ENCODE results near the gene TPRG1L. TPM values are rescaled to one million over a fixed set of nuclear protein-coding genes. Genes with fewer than 3 reads are reported as not detected.

TPRG1L gene
- total and polyA plus RNA-seq, 10 donors = 19.9 to 45.9 (median 31.5) TPM

DNA sequence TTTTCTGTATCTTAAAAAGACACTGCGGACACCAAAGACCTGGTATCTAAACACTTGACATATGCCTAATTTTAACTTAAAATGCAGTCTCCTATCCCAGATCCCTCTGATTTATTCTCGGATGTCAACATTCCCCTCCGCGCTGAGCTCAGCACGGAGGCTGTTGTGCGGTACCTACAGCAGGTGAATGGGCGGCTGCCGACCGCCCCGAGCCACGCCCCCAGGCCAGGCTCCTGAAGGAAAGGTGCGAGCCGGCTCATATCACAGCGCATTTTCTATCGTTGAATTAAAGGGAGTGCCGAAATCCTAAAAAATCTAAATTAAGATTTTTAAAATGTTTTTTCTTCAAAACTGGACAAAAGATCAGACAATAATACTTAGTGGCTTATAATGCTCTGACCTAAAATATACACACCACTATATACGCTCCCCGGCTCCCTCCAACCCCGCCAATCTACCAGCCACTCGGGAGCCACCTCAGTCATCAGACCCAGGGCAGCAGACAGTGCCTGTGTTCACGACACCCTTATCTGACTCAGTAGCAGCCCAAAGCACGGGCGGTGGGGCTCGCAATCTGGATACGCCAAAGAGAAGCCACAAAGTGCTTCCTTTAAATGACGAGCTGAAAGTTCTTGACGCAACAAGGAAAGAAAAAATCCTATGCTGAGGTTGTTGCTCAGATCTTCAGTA lies 21.0 kb downstream of the TPRG1L start:
- no peak overlapping the region for H3K4me3 ChIP-seq
- H3K27me3 ChIP-seq (replicated peaks in 1 of 7) = peaks cover 0 to 8% (median 7%) of the 10 kb centered on the region in 7 donors
- H3K36me3 ChIP-seq = peaks cover 0 to 66% (median 37%) of the 10 kb centered on the region in 6 donors
- H3K4me1 ChIP-seq = peaks cover 12 to 38% (median 27%) of the 10 kb centered on the region in 6 donors
- TF ChIP-seq POLR2AphosphoS5 (IDR thresholded peaks at IDR 0.05) (no peak), POLR2A (IDR thresholded peaks at IDR 0.05) (no peak)
- 91 to 96% (median 93%) methylated on average over 27 of the region's 27 CpGs for WGBS, 5 donors
- no peaks in the 10 kb centered on the region for H3K9me3 ChIP-seq
- H3K27ac ChIP-seq = no peak overlapping the region
- DNase-seq = peak; percentile 55
- intact Hi-C loops (cut with DNase I; ENCODE audit: low total_unique reads) = no loop called here

DNA sequence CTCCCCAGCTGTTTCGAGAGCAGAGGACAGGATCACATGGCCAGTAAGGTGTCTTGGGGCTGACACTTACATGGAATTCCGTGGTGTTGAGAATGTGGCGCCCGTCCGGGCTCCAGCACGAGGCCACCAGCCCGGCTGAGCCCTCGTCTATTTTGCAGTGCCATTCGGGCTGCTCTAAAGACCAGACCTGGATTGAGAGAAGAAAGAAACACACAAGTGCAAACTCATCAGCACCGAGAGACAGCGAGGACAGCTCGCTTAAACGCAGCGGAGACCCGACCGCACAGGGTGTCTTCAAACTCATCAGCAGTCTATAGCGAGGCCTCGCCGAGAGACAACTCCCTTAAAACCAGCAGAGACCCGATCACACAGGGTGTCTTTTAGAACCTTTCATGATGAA lies 21.8 kb downstream of the TPRG1L start:
- TF ChIP-seq, protein P1, sequence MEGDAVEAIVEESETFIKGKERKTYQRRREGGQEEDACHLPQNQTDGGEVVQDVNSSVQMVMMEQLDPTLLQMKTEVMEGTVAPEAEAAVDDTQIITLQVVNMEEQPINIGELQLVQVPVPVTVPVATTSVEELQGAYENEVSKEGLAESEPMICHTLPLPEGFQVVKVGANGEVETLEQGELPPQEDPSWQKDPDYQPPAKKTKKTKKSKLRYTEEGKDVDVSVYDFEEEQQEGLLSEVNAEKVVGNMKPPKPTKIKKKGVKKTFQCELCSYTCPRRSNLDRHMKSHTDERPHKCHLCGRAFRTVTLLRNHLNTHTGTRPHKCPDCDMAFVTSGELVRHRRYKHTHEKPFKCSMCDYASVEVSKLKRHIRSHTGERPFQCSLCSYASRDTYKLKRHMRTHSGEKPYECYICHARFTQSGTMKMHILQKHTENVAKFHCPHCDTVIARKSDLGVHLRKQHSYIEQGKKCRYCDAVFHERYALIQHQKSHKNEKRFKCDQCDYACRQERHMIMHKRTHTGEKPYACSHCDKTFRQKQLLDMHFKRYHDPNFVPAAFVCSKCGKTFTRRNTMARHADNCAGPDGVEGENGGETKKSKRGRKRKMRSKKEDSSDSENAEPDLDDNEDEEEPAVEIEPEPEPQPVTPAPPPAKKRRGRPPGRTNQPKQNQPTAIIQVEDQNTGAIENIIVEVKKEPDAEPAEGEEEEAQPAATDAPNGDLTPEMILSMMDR (IDR thresholded peaks at IDR 0.05 in 8 of 11, conservative IDR thresholded peaks at IDR 0.05 in 3 of 11) = no peak
- no peak for TF ChIP-seq POLR2AphosphoS5 (IDR thresholded peaks at IDR 0.05)
- TF ChIP-seq POLR2A (IDR thresholded peaks at IDR 0.05) = no peak
- WGBS, 5 donors = 94 to 98% (median 95%) methylated on average over 20 of the region's 20 CpGs
- no peaks in the 10 kb centered on the region for H3K9me3 ChIP-seq
- DNase-seq = peak; percentile 39
- H3K4me1 ChIP-seq = peaks cover 19 to 45% (median 35%) of the 10 kb centered on the region in 6 donors
- no peak overlapping the region for H3K4me3 ChIP-seq
- intact Hi-C loops (cut with DNase I; ENCODE audit: low total_unique reads) = no loop called here
- peaks cover 8 to 16% (median 15%) of the 10 kb centered on the region in 7 donors for H3K27me3 ChIP-seq (replicated peaks in 1 of 7)
- H3K27ac ChIP-seq = no peak overlapping the region
- peaks cover 0 to 58% (median 35%) of the 10 kb centered on the region in 6 donors for H3K36me3 ChIP-seq

DNA sequence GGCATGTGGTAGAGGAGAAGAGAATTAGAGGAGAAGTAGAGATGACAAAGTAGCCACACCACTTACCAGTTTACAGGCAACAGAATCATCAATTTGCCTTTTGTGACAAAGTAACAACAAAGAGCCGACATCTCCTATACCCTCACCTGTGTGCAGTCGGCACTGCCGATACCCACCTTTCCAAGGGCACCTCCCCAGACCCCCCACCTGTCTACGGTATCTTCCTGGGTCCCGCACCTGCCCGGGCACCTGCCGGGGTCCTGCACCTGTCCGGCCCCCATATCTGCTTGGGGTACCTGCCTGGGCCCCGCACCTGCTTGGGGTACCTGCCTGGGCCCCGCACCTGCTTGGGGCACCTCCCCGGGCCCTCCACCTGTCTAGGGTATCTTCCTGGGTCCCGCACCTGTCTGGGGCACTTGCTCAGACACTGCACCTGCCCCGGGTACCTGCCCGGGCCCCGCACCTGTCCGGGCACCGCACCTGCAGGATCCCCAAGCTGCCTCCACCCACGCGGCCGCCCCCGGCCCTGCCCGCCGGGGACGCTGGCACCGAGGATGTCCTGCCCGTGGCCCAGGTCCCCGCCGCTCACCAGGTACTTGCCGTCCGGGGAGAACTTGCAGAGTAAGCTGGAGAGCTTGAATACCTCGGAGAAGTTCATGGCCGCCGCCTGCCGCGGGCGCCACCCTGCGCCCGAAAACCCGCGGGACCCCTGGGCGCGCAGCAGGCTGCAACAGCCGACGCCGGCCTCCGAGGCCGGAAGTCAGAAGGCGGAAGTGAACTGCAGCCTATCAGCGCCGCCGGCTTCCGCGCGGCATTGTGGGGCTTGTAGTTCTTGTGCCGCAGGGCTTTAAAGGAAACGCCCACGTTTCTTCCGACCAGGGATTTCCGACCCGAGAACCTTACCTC lies 24.8 kb downstream of the TPRG1L start, which contains the start of gene WRAP73:
Gene WRAP73 (minus strand): TSS at position 762 of the 906 bp plus-strand sequence. CDS start 104 bp downstream, at position 658.
- peaks cover 0 to 34% (median 27%) of the 10 kb centered on the region in 6 donors for H3K36me3 ChIP-seq
- H3K27me3 ChIP-seq (replicated peaks in 1 of 7) = peaks cover 10 to 46% (median 42%) of the 10 kb centered on the region in 7 donors
- H3K4me3 ChIP-seq = peak within 1 kb of the TSS; percentile 78 to 98 (median 94)
- TF ChIP-seq, protein P1 (IDR thresholded peaks at IDR 0.05 in 8 of 11, conservative IDR thresholded peaks at IDR 0.05 in 3 of 11) = peak in 6 of 11 experiments; percentile 18 to 53 (median 34)
- TF ChIP-seq POLR2AphosphoS5 (IDR thresholded peaks at IDR 0.05) (peak; percentile 94 to 96 (median 96)), POLR2A (IDR thresholded peaks at IDR 0.05) (peak in 1 of 3 donors; percentile 80)
- H3K9me3 ChIP-seq = no peaks in the 10 kb centered on the region
- peaks cover 25 to 64% (median 50%) of the 10 kb centered on the region in 6 donors for H3K4me1 ChIP-seq
- peak; percentile 95 for DNase-seq
- peak within 1 kb of the TSS in 7 of 8 donors; percentile 29 to 83 (median 65) for H3K27ac ChIP-seq
- intact Hi-C loops (cut with DNase I; ENCODE audit: low total_unique reads) = no loop called here
- 3 to 5% (median 4%) methylated on average over 52 to 60 of the region's 60 CpGs for WGBS, 5 donors

DNA sequence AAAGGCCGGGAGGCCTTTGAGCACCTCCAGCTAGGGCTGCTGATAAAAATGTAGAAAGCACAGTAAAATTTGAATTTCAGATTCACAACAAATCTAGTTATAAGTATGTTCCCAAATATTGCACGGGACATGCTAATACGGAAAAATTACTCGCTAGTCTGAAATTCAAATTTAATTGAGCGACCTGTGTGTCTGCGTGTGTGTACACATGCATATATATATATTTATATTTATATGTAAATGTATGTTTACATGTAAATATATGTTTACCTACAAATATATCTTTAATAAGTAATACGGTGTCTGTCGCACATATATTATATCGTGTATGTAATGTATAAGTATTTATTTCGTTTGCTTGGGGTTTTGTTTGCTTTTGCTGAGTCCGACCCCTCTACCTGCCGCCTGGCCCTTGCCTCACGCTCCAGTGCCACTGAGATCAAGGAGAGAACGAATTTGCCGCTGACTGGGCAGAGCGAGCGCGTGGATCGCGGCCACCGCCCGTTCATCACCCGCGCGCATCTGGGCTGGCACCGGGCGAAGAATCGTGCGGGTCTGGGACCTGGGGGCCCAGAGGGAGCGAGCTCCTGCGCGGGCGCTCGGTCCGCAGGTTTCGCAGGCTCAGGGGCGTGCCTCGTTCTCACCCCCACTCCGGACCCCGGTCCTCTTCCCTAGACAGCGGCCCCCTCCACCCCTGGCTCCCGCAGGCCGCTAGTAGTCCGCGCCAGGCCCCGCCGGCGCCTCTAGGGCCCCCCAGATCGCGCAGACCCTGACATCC lies 25.6 kb downstream of the TPRG1L start:
- Histone ChIP-seq H3K4me1 (peaks cover 25 to 64% (median 50%) of the 10 kb centered on the region in 6 donors), H3K27me3 (replicated peaks in 1 of 7) (peaks cover 10 to 54% (median 48%) of the 10 kb centered on the region in 7 donors), H3K27ac (peak overlapping the region in 1 of 8 donors; percentile 83), H3K9me3 (no peaks in the 10 kb centered on the region), H3K4me3 (peak overlapping the region; percentile 78 to 98 (median 94)), H3K36me3 (peaks cover 0 to 26% (median 20%) of the 10 kb centered on the region in 6 donors)
- WGBS, 5 donors = 7 to 19% (median 11%) methylated on average over 21 to 50 of the region's 50 CpGs
- TF ChIP-seq POLR2AphosphoS5 (IDR thresholded peaks at IDR 0.05) = peak; percentile 49 to 77 (median 50)
- TF ChIP-seq, protein P1 (IDR thresholded peaks at IDR 0.05 in 8 of 11, conservative IDR thresholded peaks at IDR 0.05 in 3 of 11) = no peak
- peak; percentile 81 for DNase-seq
- intact Hi-C loops (cut with DNase I; ENCODE audit: low total_unique reads) = no loop called here

Data from spleen (tissue), 11 donors.